ENCODE measurements around the gene MAP2K3. TPM values are rescaled to one million over a fixed set of nuclear protein-coding genes. Genes with fewer than 3 reads are reported as not detected.

MAP2K3 gene
- total and polyA plus RNA-seq, 12 donors: 6.4 to 64.8 (median 32.2) TPM

GRCh38 chr17:21253646-21254441, 30.7 kb upstream of the MAP2K3 start:
- H3K4me3 ChIP-seq: peak overlapping the region in 2 of 4 donors; percentile 45 to 55
- H3K27ac ChIP-seq: peak overlapping the region in 3 of 5 donors; percentile 54 to 89 (median 59)
- H3K36me3 ChIP-seq (replicated peaks in 1 of 2): no peaks in the 10 kb centered on the region
- peaks cover 11 to 14% of the 10 kb centered on the region in 2 donors for H3K4me1 ChIP-seq (replicated peaks in 1 of 2)
- no peaks in the 10 kb centered on the region for H3K27me3 ChIP-seq
- no peaks in the 10 kb centered on the region for H3K9me3 ChIP-seq (replicated peaks in 1 of 3)
- no peak for DNase-seq
- 41 to 47% (median 44%) methylated on average over 14 to 15 of the region's 15 CpGs for WGBS, 4 donors
- intact Hi-C loops (cut with DNase I): no loop called here
- no peak for TF ChIP-seq POLR2A (IDR thresholded peaks at IDR 0.05)
- TF ChIP-seq CTCF (IDR thresholded peaks at IDR 0.05): no peak

DNA sequence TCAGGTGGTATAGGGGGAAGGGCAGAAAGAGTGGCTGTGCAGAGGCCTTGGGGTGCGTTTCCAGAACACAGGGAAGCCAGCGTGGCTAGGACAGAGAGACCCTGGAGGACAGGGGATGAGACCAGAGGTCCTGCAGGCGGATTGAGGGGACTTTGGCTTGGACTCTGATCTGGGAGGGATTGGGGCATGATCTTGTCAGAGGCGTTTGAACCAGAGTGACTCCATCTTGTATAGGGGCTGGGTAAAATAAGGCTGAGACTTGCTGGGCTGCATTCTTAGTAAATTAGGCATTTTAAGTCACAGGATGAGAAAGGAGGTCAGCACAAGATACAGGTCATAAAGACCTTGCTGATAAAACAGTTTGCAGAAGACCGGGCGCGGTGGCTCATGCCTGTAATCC, 25.9 kb upstream of the MAP2K3 start:
- no peaks in the 10 kb centered on the region for H3K27me3 ChIP-seq
- H3K9me3 ChIP-seq (replicated peaks in 1 of 3): no peaks in the 10 kb centered on the region
- peaks cover 0 to 3% of the 10 kb centered on the region in 2 donors for H3K4me1 ChIP-seq (replicated peaks in 1 of 2)
- no peak overlapping the region for H3K27ac ChIP-seq
- TF ChIP-seq POLR2A (IDR thresholded peaks at IDR 0.05): no peak
- no peak for TF ChIP-seq CTCF (IDR thresholded peaks at IDR 0.05)
- intact Hi-C loops (cut with DNase I): no loop called here
- WGBS, 4 donors: 56 to 74% (median 60%) methylated on average over 7 of the region's 7 CpGs
- DNase-seq: peak in 1 of 7 donors; percentile 31
- H3K36me3 ChIP-seq (replicated peaks in 1 of 2): no peaks in the 10 kb centered on the region
- no peak overlapping the region for H3K4me3 ChIP-seq

- no peaks in the 10 kb centered on the region for H3K27me3 ChIP-seq
- no peak for DNase-seq
- no peak overlapping the region for H3K27ac ChIP-seq
- H3K4me3 ChIP-seq: no peak overlapping the region
- intact Hi-C loops (cut with DNase I): no loop called here
- no peaks in the 10 kb centered on the region for H3K4me1 ChIP-seq (replicated peaks in 1 of 2)
- no peak for TF ChIP-seq POLR2A (IDR thresholded peaks at IDR 0.05)
- TF ChIP-seq CTCF (IDR thresholded peaks at IDR 0.05): no peak
- no peaks in the 10 kb centered on the region for H3K36me3 ChIP-seq (replicated peaks in 1 of 2)
- H3K9me3 ChIP-seq (replicated peaks in 1 of 3): no peaks in the 10 kb centered on the region
- WGBS, 4 donors: 80 to 93% (median 88%) methylated on average over 7 to 12 of the region's 12 CpGs
Observed at GRCh38 chr17:21262259-21262993, 22.1 kb upstream of the MAP2K3 start.

- Histone ChIP-seq H3K9me3 (replicated peaks in 1 of 3) (no peaks in the 10 kb centered on the region), H3K4me3 (no peak overlapping the region), H3K4me1 (replicated peaks in 1 of 2) (no peaks in the 10 kb centered on the region), H3K36me3 (replicated peaks in 1 of 2) (no peaks in the 10 kb centered on the region), H3K27ac (no peak overlapping the region), H3K27me3 (no peaks in the 10 kb centered on the region)
- DNase-seq: peak in 5 of 7 donors; percentile 46 to 81 (median 71)
- intact Hi-C loops (cut with DNase I): no loop called here
- no peak for TF ChIP-seq CTCF (IDR thresholded peaks at IDR 0.05)
- TF ChIP-seq POLR2A (IDR thresholded peaks at IDR 0.05): no peak
- 33 to 47% (median 42%) methylated on average over 4 to 6 of the region's 6 CpGs for WGBS, 4 donors
Observed at GRCh38 chr17:21263376-21263775, 21.1 kb upstream of the MAP2K3 start.

Measured in adrenal gland (tissue), 12 donors.